Measurements from ENCODE around the gene PXYLP1. TPM values are rescaled to one million over a fixed set of nuclear protein-coding genes. Genes with fewer than 3 reads are reported as not detected.
"Not testable (repeated sequence)": the region's sequence is repeated elsewhere in the genome, so short reads cannot be mapped to it uniquely, and the experiment has no call there.

The PXYLP1 gene
- total RNA-seq, 1 experiment from 2014 or later: 5.6 TPM

- DNase-seq (ENCODE audit: low spot score): no peak
Measured at GRCh38 chr3:141292356-141293058, 60.9 kb downstream of the PXYLP1 start.

DNA sequence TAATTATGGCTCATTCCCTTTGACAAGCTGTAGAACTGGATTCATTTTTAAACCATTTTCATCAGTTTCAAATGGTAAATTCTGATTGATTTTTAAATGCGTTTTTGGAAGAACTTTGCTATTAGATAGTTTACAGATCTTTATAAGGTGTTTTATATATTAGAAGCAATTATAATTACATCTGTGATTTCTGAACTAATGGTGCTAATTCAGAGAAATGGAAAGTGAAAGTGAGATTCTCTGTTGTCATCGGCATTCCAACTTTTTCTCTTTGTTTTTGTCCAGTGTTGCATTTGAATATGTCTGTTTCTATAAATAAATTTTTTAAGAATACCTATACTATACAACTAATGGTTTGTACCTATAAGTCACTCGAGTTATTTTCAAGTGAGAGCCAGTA lies 62.7 kb downstream of the PXYLP1 start:
- no peak for DNase-seq (ENCODE audit: low spot score)

GRCh38 chr3:141294848-141295247 lies 63.2 kb downstream of the PXYLP1 start:
- peak; percentile 65 for DNase-seq (ENCODE audit: low spot score)

- DNase-seq (ENCODE audit: low spot score): not testable (repeated sequence)
Measured at GRCh38 chr3:141300426-141300825, 68.8 kb downstream of the PXYLP1 start.

DNA sequence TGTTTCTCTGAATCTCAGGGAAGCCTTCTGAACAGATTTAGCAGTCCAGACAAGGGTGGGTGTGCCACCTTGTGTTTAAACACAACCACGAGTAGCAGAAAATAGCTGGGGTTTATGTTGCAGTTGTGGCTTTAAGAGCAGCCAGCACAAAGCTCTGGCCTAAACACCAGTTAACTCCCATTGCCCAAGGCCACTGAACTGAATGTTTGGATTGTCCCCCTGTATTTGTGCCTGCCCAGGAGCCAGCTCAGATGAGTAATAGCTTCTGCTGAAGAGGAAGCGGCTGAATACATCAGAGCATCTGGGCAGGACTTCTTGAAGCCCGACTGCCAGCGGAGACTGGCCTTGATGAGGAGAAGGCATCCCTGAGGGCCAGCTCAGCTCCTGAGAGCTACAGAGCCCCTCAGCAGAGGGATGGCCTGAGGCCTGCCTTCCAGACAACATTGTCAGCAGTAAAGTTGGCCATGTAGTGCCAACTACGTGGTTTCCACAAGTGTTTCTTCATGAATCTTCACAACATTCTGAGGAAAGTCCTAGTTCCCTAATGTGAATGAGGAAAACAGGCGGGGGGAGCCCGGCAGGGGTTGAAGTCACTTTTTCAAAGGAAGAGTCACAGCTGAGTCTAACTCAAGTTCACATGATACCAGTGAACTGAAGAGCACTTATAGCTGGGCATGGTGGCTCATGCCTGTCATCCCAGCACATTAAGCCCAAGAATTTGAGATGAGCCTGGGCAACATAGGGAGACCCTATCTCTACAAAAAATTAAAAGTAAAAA lies 70.9 kb downstream of the PXYLP1 start:
- peak; percentile 33 for DNase-seq (ENCODE audit: low spot score)

- DNase-seq (ENCODE audit: low spot score): peak; percentile 79
Measured at GRCh38 chr3:141303481-141304223, 72.0 kb downstream of the PXYLP1 start.

- peak; percentile 35 for DNase-seq (ENCODE audit: low spot score)
Measured at GRCh38 chr3:141305436-141305835, 73.8 kb downstream of the PXYLP1 start.

DNA sequence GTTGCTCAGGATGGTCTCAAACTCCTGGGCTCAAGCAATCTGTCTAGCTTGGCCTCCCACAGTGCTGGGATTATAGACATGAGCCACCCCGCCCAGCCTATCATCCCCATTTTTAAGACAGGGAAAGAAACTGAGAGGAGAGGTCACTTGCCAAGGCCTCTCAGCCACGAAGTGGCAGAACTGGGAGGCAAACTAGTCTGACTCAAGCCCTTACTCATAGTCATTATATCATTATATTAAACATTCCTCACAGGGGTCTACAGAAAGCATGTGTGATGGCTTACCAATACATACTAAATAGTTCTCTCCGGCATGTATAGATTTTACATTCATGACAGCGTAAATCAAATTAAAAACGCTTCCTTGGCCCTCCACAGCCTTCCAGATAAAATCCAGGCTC lies 74.7 kb downstream of the PXYLP1 start:
- no peak for DNase-seq (ENCODE audit: low spot score)

GRCh38 chr3:141306922-141307321 lies 75.3 kb downstream of the PXYLP1 start:
- DNase-seq (ENCODE audit: low spot score): no peak

- no peak for DNase-seq (ENCODE audit: low spot score)
Measured at GRCh38 chr3:141307351-141308059, 75.9 kb downstream of the PXYLP1 start.

- peak; percentile 53 for DNase-seq (ENCODE audit: low spot score)
Measured at GRCh38 chr3:141308588-141309218, 77.1 kb downstream of the PXYLP1 start.

DNA sequence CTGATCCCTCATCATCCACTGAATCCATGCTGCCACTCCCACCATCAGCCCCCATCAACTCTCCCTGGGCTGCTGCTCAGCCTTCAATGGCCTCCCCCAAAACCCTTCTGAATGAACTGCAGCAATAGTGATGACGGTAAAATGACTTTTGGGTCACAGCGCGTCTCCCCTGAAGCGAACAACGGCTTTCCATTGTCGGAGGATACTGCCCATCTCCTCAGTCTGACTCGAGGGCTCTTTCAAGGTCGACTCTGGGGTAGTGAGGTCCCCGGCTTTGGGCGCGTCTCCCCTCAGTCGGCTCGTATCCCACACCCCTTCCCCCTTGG lies 79.5 kb downstream of the PXYLP1 start:
- no peak for DNase-seq (ENCODE audit: low spot score)

- peak; percentile 98 for DNase-seq (ENCODE audit: low spot score)
Measured at GRCh38 chr3:141311496-141312353, 80.1 kb downstream of the PXYLP1 start.

- no peak for DNase-seq (ENCODE audit: low spot score)
Measured at GRCh38 chr3:141312354-141313092, 80.9 kb downstream of the PXYLP1 start.

- no peak for DNase-seq (ENCODE audit: low spot score)
Measured at GRCh38 chr3:141313093-141313683, 81.6 kb downstream of the PXYLP1 start.

DNA sequence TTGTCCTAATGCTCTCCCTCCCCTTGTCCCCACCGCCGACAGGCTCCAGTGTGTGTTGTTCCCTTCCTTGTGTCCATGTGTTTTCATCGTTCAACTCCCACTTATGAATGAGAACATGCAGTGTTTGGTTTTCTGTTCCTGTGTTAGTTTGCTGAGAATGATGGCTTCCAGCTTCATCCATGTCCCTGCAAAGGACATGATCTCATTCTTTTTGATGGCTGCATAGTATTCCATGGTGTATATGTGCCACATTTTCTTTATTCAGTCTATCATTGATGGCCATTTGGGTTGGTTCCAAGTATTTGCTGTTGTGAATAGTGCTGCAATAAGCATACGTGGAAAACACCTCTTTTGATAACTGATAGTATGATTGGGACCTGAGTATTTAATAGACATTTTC lies 82.8 kb downstream of the PXYLP1 start:
- not testable (repeated sequence) for DNase-seq (ENCODE audit: low spot score)

GRCh38 chr3:141316851-141317250 lies 85.2 kb downstream of the PXYLP1 start:
- DNase-seq (ENCODE audit: low spot score): no peak

DNA sequence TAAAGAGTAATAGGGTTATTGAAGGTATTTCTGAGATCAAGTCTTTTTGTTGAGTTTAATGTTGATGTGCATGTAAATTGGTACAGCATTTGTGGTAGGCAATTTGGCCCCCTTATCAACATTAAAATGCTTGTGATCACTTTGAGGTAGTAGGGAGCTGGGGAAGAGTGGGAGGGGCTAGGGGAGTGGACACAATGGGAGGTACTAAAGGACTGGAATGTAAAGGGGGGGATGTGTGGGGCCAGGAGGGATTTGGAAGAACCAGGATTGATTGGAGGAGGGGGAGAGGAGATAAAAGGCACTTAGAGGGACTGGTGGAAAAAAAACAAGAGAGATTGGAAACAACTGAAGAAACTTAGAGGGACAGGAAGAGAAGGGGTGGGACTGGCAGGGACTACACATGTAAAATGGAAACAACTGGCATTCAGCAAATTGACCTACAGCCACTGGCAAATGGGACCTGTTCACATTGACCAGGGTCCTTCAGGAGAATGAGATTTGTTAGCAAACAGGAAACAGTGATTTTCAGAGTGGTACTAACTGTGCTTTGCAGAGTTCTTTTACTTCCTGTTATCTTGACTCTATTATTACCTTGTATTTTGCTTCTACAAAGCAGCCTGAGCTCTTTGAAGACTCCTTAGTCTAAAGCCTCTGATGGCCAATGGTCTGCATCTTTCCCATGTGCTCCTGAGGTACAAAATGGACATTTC lies 88.9 kb downstream of the PXYLP1 start:
- no peak for DNase-seq (ENCODE audit: low spot score)

GRCh38 chr3:141321109-141321497 lies 89.5 kb downstream of the PXYLP1 start:
- peak; percentile 46 for DNase-seq (ENCODE audit: low spot score)
